Breast epithelium (tissue), 3 donors: Measurements from ENCODE around the gene HAGHL.

Experiments
- POLR2A ChIP-seq: fragments of 450-650 bp; IDR thresholded peaks from one replicate; pipeline ENCODE4 v1.6.1; 2016; ENCODE audit warnings: antibody characterized with exemption, mild to moderate bottlenecking, moderate library complexity
- TF ChIP-seq, protein P1 (sequence below), 3 donors: fragments of 450-650 bp; IDR thresholded peaks; one replicate each; pipeline ENCODE4 v1.5.1; 2016 to 2017; ENCODE audit warnings: antibody characterized with exemption in 3 of 3, mild to moderate bottlenecking in 3 of 3, moderate library complexity in 3 of 3

DNA sequence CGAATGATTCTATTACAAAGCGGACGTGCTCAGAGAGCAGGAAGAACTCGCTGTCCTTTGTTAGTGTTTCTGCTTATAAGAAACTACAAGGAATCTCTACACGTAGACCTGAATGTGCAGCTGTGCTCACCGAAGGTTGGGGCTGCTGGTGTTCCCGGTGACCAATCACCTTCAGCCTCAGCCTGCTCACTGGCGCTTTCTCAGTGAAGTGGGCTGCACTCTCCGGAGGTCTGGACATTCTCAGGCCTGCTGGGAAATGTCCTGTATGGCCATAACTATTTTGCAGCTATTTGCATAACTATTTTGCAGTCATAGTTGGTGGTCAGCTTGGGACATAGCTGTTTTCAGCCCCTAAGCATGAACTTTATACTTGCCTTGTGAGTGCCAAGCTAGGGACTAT is 23.6 kb downstream of the HAGHL start:
- TF ChIP-seq, protein P1, sequence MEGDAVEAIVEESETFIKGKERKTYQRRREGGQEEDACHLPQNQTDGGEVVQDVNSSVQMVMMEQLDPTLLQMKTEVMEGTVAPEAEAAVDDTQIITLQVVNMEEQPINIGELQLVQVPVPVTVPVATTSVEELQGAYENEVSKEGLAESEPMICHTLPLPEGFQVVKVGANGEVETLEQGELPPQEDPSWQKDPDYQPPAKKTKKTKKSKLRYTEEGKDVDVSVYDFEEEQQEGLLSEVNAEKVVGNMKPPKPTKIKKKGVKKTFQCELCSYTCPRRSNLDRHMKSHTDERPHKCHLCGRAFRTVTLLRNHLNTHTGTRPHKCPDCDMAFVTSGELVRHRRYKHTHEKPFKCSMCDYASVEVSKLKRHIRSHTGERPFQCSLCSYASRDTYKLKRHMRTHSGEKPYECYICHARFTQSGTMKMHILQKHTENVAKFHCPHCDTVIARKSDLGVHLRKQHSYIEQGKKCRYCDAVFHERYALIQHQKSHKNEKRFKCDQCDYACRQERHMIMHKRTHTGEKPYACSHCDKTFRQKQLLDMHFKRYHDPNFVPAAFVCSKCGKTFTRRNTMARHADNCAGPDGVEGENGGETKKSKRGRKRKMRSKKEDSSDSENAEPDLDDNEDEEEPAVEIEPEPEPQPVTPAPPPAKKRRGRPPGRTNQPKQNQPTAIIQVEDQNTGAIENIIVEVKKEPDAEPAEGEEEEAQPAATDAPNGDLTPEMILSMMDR (IDR thresholded peaks at IDR 0.05) = no peak
- TF ChIP-seq POLR2A = no peak
